Islet precursor cell (in vitro differentiated cells): Measurements from ENCODE around the gene TNNI2.

Experiments used
- DNase-seq: peaks from one replicate; pipeline ENCODE4 v3.0.0-alpha.2; 2018

The TNNI2 gene

DNA sequence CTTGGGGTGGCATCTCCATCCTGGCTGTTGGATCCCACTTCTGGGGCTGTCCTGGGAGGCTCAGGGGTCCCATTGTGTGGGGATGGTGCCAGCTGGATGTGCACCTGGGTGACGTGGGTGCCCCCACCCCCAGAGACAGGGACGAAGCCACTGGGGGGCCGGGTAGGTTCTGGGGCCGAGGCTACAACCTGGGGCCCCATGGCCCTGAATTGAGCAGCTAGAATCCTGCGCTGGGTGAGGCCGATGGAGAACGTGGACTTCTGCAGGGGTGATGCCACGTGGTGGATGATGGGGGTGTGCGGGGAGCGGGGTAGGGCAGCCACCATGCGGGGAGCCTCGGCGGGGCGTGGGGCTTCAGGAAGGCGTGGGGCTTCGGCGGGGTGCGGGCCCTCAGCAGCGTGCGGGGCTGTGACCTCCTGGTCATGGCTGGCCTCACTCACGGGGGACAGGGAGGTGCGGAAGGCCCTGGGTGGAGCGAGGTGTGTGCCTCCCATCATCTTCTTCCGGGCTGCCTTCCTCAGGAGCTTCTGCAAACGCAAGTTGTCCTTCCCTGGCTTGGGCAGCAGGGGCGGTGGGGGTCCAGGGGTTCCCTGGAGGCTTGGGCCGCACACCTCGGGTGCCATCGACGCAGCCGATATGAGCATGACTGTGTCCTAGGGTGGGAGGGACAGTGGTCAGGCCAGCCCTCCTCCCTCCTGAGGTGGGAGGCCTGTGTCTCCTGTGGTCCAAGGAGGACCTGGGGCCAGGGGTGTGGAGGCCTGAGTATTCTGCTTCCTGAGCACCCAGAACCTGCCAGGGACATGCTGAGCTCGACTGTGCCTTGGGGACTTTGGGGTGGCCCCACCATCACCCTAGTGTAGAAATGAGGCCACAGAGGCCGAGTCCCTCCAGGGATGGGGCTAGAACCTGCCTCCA lies 51.4 kb downstream of the TNNI2 start:
- no peak for DNase-seq
